ENCODE measurements around the gene HPSE2. TPM values are rescaled to one million over a fixed set of nuclear protein-coding genes. Genes with fewer than 3 reads are reported as not detected.

Gene HPSE2
- total and polyA plus RNA-seq, 2 of the 8 experiments (the other 6 are each of a cell fraction or from before 2014, with no cell fraction given): 0.41 to 0.58 TPM

DNA sequence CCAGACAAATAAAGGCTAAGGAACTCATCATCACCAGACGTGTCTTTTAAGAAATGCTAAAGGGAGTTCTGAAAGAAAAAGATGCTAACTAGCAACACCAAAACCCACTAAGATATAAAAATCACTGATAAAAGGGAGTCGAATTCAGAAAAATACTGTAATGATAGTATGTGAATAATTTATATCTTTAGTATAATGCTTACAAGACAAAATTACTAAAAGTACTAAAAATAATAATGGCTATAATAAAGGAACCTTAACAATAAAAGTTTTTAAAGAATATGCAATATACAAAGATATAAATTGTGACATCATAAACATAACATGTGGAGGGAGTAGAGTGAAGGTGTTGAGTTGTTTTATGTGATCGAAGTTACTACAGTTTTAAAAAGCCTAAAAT, 28.3 kb downstream of the HPSE2 start (continued):
- TF ChIP-seq, protein P1, sequence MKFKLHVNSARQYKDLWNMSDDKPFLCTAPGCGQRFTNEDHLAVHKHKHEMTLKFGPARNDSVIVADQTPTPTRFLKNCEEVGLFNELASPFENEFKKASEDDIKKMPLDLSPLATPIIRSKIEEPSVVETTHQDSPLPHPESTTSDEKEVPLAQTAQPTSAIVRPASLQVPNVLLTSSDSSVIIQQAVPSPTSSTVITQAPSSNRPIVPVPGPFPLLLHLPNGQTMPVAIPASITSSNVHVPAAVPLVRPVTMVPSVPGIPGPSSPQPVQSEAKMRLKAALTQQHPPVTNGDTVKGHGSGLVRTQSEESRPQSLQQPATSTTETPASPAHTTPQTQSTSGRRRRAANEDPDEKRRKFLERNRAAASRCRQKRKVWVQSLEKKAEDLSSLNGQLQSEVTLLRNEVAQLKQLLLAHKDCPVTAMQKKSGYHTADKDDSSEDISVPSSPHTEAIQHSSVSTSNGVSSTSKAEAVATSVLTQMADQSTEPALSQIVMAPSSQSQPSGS (IDR thresholded peaks at IDR 0.05; ENCODE audit: low read length): no peak
- no peak for TF ChIP-seq KDM4A (IDR thresholded peaks at IDR 0.05; ENCODE audit: low read depth, low read length, severe bottlenecking)
- TF ChIP-seq TEAD4 (IDR thresholded peaks at IDR 0.05; ENCODE audit: low read depth, low read length): no peak

All from H1 (cell line).